ENCODE data around the gene ADAM10.

The ADAM10 gene

GRCh38 chr15:58539548-58539947 is 210.0 kb downstream of the ADAM10 start:
- DNase-seq (ENCODE audit: extremely low read depth, low read depth), result no peak
- TF ChIP-seq, protein P1, sequence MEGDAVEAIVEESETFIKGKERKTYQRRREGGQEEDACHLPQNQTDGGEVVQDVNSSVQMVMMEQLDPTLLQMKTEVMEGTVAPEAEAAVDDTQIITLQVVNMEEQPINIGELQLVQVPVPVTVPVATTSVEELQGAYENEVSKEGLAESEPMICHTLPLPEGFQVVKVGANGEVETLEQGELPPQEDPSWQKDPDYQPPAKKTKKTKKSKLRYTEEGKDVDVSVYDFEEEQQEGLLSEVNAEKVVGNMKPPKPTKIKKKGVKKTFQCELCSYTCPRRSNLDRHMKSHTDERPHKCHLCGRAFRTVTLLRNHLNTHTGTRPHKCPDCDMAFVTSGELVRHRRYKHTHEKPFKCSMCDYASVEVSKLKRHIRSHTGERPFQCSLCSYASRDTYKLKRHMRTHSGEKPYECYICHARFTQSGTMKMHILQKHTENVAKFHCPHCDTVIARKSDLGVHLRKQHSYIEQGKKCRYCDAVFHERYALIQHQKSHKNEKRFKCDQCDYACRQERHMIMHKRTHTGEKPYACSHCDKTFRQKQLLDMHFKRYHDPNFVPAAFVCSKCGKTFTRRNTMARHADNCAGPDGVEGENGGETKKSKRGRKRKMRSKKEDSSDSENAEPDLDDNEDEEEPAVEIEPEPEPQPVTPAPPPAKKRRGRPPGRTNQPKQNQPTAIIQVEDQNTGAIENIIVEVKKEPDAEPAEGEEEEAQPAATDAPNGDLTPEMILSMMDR (IDR thresholded peaks at IDR 0.05; ENCODE audit: low read depth, low read length), result no peak

- DNase-seq (ENCODE audit: extremely low read depth, low read depth), result no peak
- TF ChIP-seq, protein P1 (IDR thresholded peaks at IDR 0.05; ENCODE audit: low read depth, low read length), result no peak
Measured at GRCh38 chr15:58538901-58539300, 210.6 kb downstream of the ADAM10 start.
